ENCODE data around the gene C5orf58. TPM values are rescaled to one million over a fixed set of nuclear protein-coding genes. Genes with fewer than 3 reads are reported as not detected.
"Not testable (repeated sequence)": the region's sequence is repeated elsewhere in the genome, so short reads cannot be mapped to it uniquely, and the experiment has no call there.

The C5orf58 gene
- total and polyA plus RNA-seq, 4 experiments from 2014 or later: 2.4 TPM; not detected in 3

DNA sequence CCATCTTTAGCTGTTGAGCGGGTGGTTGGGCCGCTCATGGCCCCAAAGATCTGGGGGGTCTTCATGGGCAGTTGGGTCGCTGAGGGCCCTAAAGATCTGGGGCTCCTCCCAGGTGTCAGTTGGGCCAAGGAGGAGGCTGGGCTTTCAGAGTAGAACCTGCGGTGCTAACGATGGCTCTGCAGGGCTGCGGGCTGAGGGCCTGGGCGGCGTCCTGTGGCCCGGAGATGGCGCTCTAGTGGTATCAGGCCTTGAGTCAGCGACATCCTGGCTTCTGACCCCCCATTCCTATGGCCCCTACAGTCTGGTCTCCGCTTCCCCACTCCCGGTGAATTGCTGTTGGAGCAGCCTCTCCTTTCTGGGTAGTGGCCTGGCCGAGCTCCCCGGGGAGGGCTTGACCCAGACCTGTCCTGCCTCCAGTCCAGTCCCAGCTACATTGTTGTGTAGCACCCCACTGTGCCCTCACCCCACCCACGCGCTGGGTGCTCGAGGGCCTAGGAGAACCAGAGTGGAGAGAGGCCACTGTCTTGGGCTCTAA, 640 bp downstream of the C5orf58 start:
- Mint-ChIP-seq H3K36me3 (no peaks in the 10 kb centered on the region), H3K9me3 (no peaks in the 10 kb centered on the region), H3K27me3 (no peaks in the 10 kb centered on the region), H3K4me1 (peaks cover 0 to 7% (median 4%) of the 10 kb centered on the region in 4 donors), H3K27ac (no peak overlapping the region), H3K4me3 (no peak overlapping the region)
- Histone ChIP-seq H3K4me1 (ENCODE audit: insufficient read depth, low read length) (no peaks in the 10 kb centered on the region), H3K27ac (ENCODE audit: low read depth, low read length) (no peak overlapping the region), H3K27me3 (ENCODE audit: insufficient read depth, low read length) (no peaks in the 10 kb centered on the region), H3K36me3 (ENCODE audit: insufficient read depth, low read length) (peaks cover 4% of the 10 kb centered on the region), H3K9me3 (ENCODE audit: control insufficient read depth in 1 of 2, low read length in 2 of 2) (no peaks in the 10 kb centered on the region), H3K4me3 (ENCODE audit: low read length in 2 of 2) (no peak overlapping the region)
- DNase-seq: no peak
- POLR2A ChIA-PET (ENCODE audit: partially characterized antibody): interaction anchor here (1.1 kb wide), 1 partner anchor 70 kb away, joined by 3 read pairs; no protein-coding TSS in a partner anchor
- intact Hi-C loops (cut with micrococcal nuclease): no loop called here
- CTCF ChIA-PET (ENCODE audit: partially characterized antibody): interaction anchor here (0.9 to 20.7 kb wide), 3 partner anchors 34 to 107 kb away, joined by 7 to 374 read pairs (median 14); no protein-coding TSS in a partner anchor

- Histone ChIP-seq H3K36me3 (ENCODE audit: insufficient read depth, low read length) (peaks cover 4% of the 10 kb centered on the region), H3K27ac (ENCODE audit: low read depth, low read length) (no peak overlapping the region), H3K27me3 (ENCODE audit: insufficient read depth, low read length) (no peaks in the 10 kb centered on the region), H3K4me1 (ENCODE audit: insufficient read depth, low read length) (no peaks in the 10 kb centered on the region), H3K4me3 (ENCODE audit: low read length in 2 of 2) (no peak overlapping the region), H3K9me3 (ENCODE audit: control insufficient read depth in 1 of 2, low read length in 2 of 2) (no peaks in the 10 kb centered on the region)
- peak overlapping the region in 1 of 8 donors; percentile 13 for H3K4me3 Mint-ChIP-seq
- no peaks in the 10 kb centered on the region for H3K36me3 Mint-ChIP-seq
- intact Hi-C loops (cut with micrococcal nuclease): no loop called here
- peak overlapping the region in 4 of 7 donors; percentile 25 to 77 (median 51) for H3K27ac Mint-ChIP-seq
- ChIA-PET CTCF (ENCODE audit: partially characterized antibody) (interaction anchor here (1.1 to 20.7 kb wide), 6 partner anchors 9 to 184 kb away, joined by 3 to 374 read pairs (median 4); no protein-coding TSS in a partner anchor), POLR2A (ENCODE audit: partially characterized antibody) (interaction anchor here (1.0 to 2.4 kb wide), 3 partner anchors 10 to 99 kb away, joined by 3 to 9 read pairs (median 4); no protein-coding TSS in a partner anchor)
- no peak for DNase-seq
- no peaks in the 10 kb centered on the region for H3K27me3 Mint-ChIP-seq
- no peaks in the 10 kb centered on the region for H3K9me3 Mint-ChIP-seq
- peaks cover 0 to 7% (median 4%) of the 10 kb centered on the region in 4 donors for H3K4me1 Mint-ChIP-seq
Observed at GRCh38 chr5:170235876-170236864, 3.4 kb downstream of the C5orf58 start.

GRCh38 chr5:170238456-170239196, 5.8 kb downstream of the C5orf58 start:
- H3K27ac Mint-ChIP-seq: peak overlapping the region in 3 of 7 donors; percentile 5 to 59 (median 8)
- Histone ChIP-seq H3K9me3 (ENCODE audit: control insufficient read depth in 1 of 2, low read length in 2 of 2) (no peaks in the 10 kb centered on the region), H3K4me1 (ENCODE audit: insufficient read depth, low read length) (no peaks in the 10 kb centered on the region), H3K4me3 (ENCODE audit: low read length in 2 of 2) (no peak overlapping the region), H3K36me3 (ENCODE audit: insufficient read depth, low read length) (peaks cover 4% of the 10 kb centered on the region), H3K27me3 (ENCODE audit: insufficient read depth, low read length) (no peaks in the 10 kb centered on the region), H3K27ac (ENCODE audit: low read depth, low read length) (no peak overlapping the region)
- intact Hi-C loops (cut with micrococcal nuclease): no loop called here
- no peaks in the 10 kb centered on the region for H3K36me3 Mint-ChIP-seq
- no peaks in the 10 kb centered on the region for H3K27me3 Mint-ChIP-seq
- DNase-seq: no peak
- ChIA-PET POLR2A (ENCODE audit: partially characterized antibody) (interaction anchor here (0.9 to 1.5 kb wide), 5 partner anchors 8 to 95 kb away, joined by 3 to 4 read pairs (median 4); no protein-coding TSS in a partner anchor), CTCF (ENCODE audit: partially characterized antibody) (interaction anchor here (1.0 to 20.7 kb wide), 8 partner anchors 10 to 182 kb away, joined by 3 to 374 read pairs (median 4); no protein-coding TSS in a partner anchor)
- peaks cover 0 to 7% (median 4%) of the 10 kb centered on the region in 4 donors for H3K4me1 Mint-ChIP-seq
- H3K4me3 Mint-ChIP-seq: no peak overlapping the region
- peaks cover 0 to 3% (median 0%) of the 10 kb centered on the region in 8 donors for H3K9me3 Mint-ChIP-seq

- peaks cover 41% of the 10 kb centered on the region for H3K36me3 ChIP-seq (ENCODE audit: insufficient read depth, low read length)
- DNase-seq; H3K27ac ChIP-seq (ENCODE audit: low read depth, low read length); H3K9me3 ChIP-seq (ENCODE audit: control insufficient read depth in 1 of 2, low read length in 2 of 2); H3K4me1 ChIP-seq (ENCODE audit: insufficient read depth, low read length); H3K4me3 Mint-ChIP-seq; H3K27ac Mint-ChIP-seq; intact Hi-C loops (cut with micrococcal nuclease); H3K4me3 ChIP-seq (ENCODE audit: low read length in 2 of 2); H3K27me3 ChIP-seq (ENCODE audit: insufficient read depth, low read length); H3K27me3 Mint-ChIP-seq; H3K9me3 Mint-ChIP-seq: not testable (repeated sequence)
- peaks cover 48% of the 10 kb centered on the region in 2 donors for H3K36me3 Mint-ChIP-seq
- H3K4me1 Mint-ChIP-seq: peaks cover 4 to 16% (median 5%) of the 10 kb centered on the region in 4 donors
- CTCF ChIA-PET (ENCODE audit: partially characterized antibody): interaction anchor here (0.8 to 1.6 kb wide), 6 partner anchors 16 to 145 kb away, joined by 3 to 6 read pairs (median 4); no protein-coding TSS in a partner anchor
- POLR2A ChIA-PET (ENCODE audit: partially characterized antibody): interaction anchor here (1.1 to 2.1 kb wide), 2 partner anchors 17 to 22 kb away, joined by 4 to 11 read pairs; no protein-coding TSS in a partner anchor
Observed at GRCh38 chr5:170245436-170245835, 12.7 kb downstream of the C5orf58 start.

DNA sequence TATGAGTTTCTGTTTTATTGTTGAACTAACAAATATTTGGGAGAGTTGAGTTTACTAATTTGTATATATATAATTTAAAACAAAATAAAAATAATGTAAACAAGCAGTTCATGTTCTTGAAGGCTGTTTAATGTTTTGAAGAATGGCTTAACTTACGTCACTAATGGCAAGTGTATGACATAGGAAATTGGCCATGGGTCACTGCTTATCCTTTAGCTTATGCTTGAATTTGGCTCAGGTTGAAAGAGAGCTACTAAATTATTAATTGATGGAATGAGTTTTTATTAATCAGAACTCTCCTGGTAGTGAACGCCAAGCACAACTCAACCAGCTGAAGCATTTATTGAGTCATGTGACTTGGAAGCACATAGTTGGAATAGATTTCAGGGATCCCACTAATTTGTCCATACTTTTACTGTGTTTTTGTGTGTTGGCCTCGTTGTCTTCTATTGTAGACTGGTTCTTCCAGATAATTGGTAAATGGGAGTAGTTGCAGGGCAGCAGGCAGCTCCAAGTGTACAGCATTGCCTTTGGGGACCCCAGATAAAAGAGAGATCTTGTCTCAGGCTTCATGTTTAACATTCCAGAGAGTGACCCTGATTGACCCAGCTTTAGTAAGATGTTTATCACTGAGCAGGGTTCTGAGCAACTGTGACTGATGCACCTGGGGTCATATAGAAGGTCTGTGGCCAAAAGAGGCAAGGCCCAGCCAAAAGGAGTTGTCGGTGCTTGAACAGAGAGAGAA, 13.5 kb downstream of the C5orf58 start:
- Histone ChIP-seq H3K36me3 (ENCODE audit: insufficient read depth, low read length) (peaks cover 50% of the 10 kb centered on the region), H3K27ac (ENCODE audit: low read depth, low read length) (no peak overlapping the region), H3K27me3 (ENCODE audit: insufficient read depth, low read length) (no peaks in the 10 kb centered on the region), H3K4me1 (ENCODE audit: insufficient read depth, low read length) (peaks cover 9% of the 10 kb centered on the region), H3K4me3 (ENCODE audit: low read length in 2 of 2) (no peak overlapping the region), H3K9me3 (ENCODE audit: control insufficient read depth in 1 of 2, low read length in 2 of 2) (no peaks in the 10 kb centered on the region)
- ChIA-PET CTCF (ENCODE audit: partially characterized antibody) (interaction anchor here (0.8 to 1.7 kb wide), 11 partner anchors 15 to 146 kb away, joined by 3 to 15 read pairs (median 4); no protein-coding TSS in a partner anchor), POLR2A (ENCODE audit: partially characterized antibody) (interaction anchor here (0.9 to 2.1 kb wide), 8 partner anchors 11 to 92 kb away, joined by 3 to 11 read pairs (median 4); no protein-coding TSS in a partner anchor)
- Mint-ChIP-seq H3K4me3 (no peak overlapping the region), H3K9me3 (peaks cover 0 to 9% (median 4%) of the 10 kb centered on the region in 8 donors), H3K4me1 (peaks cover 4 to 16% (median 7%) of the 10 kb centered on the region in 4 donors), H3K27me3 (no peaks in the 10 kb centered on the region), H3K27ac (peak overlapping the region in 1 of 7 donors; percentile 62), H3K36me3 (peaks cover 56 to 57% of the 10 kb centered on the region in 2 donors)
- DNase-seq: no peak
- intact Hi-C loops (cut with micrococcal nuclease): no loop called here

GRCh38 chr5:170247363-170247762, 14.6 kb downstream of the C5orf58 start:
- Mint-ChIP-seq H3K36me3 (peaks cover 66 to 67% of the 10 kb centered on the region in 2 donors), H3K9me3 (peaks cover 0 to 9% (median 4%) of the 10 kb centered on the region in 8 donors), H3K4me3 (no peak overlapping the region), H3K4me1 (peaks cover 4 to 16% (median 7%) of the 10 kb centered on the region in 4 donors), H3K27me3 (no peaks in the 10 kb centered on the region), H3K27ac (no peak overlapping the region)
- Histone ChIP-seq H3K27ac (ENCODE audit: low read depth, low read length) (no peak overlapping the region), H3K9me3 (ENCODE audit: control insufficient read depth in 1 of 2, low read length in 2 of 2) (no peaks in the 10 kb centered on the region), H3K27me3 (ENCODE audit: insufficient read depth, low read length) (no peaks in the 10 kb centered on the region), H3K4me3 (ENCODE audit: low read length in 2 of 2) (no peak overlapping the region), H3K4me1 (ENCODE audit: insufficient read depth, low read length) (peaks cover 9% of the 10 kb centered on the region), H3K36me3 (ENCODE audit: insufficient read depth, low read length) (peaks cover 60% of the 10 kb centered on the region)
- ChIA-PET CTCF (ENCODE audit: partially characterized antibody) (interaction anchor here (0.8 to 1.7 kb wide), 5 partner anchors 12 to 92 kb away, joined by 3 to 15 read pairs (median 4); no protein-coding TSS in a partner anchor), POLR2A (ENCODE audit: partially characterized antibody) (interaction anchor here (0.9 to 1.9 kb wide), 8 partner anchors 9 to 91 kb away, joined by 3 to 11 read pairs (median 4); no protein-coding TSS in a partner anchor)
- intact Hi-C loops (cut with micrococcal nuclease): no loop called here
- no peak for DNase-seq
